Measurements from ENCODE around the gene DIDO1.
A peak's percentile ranks its signal among the peaks of the same experiment; 100 is the strongest.

DIDO1 gene

DNA sequence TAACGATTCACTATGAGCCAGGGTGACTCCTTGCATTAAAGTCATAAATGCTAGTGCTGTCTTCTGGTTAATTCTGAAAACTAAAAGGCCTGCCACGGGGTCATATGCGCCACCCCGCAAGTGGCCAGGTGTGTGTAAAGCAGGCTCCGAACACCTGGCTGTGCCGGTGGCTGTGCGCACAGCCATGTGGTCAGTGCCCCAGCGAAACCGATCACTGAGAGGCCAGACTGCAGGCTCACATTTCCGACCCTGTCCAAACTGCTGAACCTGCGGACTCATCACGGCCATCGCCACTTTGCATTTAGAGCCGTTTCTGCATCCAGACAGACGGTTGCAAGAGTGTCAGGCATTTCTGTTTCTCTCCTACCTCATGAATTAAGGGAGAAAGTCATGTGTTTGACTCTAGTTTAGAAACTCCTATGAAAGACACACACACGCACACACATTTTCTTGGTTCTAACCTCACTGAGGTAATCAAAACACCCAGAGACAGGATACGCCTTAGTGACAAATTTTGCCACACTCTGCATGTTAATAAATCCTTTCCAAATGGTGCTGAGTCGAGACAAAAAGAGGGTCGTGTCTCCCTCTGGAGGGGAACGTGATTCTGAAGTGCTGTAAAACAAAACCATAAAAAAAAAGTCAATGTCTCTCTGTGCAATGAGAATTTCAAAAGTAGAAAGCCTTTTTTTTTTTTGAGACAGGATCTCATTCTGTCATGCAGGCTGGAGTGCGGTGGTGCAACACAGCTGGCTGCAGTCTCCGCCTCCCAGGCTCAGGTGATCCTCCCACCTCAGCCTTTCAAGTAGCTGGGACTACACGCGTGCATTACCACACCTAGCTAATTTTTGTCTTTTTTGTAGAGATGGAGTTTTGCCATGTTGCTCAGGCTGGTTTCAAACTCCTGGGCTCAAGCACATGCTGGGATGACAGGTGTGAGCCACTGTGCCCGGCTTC lies 33.7 kb downstream of the DIDO1 start:
- H3K9me3 Mint-ChIP-seq: no peaks in the 10 kb centered on the region
- no peak overlapping the region for H3K27ac Mint-ChIP-seq
- no peak for DNase-seq (ENCODE audit: low spot score in 2 of 2)
- H3K4me1 Mint-ChIP-seq: peaks cover 11% of the 10 kb centered on the region
- ATAC-seq: no peak
- H3K4me3 Mint-ChIP-seq: no peak overlapping the region
- H3K36me3 Mint-ChIP-seq: peaks cover 93% of the 10 kb centered on the region

DNA sequence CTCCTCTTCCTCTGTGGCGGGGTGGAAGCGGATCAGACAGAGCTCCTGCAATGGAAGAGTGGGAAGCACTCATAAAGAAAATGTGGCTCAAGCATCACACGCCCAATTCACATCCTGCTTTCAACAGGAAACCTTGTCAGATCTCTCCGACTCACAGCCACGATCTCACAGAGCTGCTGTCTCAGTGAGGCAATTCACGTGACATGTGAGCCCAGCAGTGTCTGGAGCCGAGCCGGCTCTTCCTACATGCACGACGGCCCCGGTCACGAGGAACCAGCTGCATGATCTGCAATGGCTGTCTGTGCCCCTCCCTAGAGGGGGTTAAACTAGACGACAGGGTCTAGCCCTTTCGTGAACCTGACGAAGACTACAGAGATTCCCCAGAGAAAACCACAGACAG lies 35.2 kb downstream of the DIDO1 start:
- Mint-ChIP-seq H3K4me3 (no peak overlapping the region), H3K9me3 (no peaks in the 10 kb centered on the region), H3K36me3 (peaks cover 100% of the 10 kb centered on the region), H3K4me1 (peaks cover 18% of the 10 kb centered on the region), H3K27ac (no peak overlapping the region)
- no peak for DNase-seq (ENCODE audit: low spot score in 2 of 2)
- no peak for ATAC-seq

DNA sequence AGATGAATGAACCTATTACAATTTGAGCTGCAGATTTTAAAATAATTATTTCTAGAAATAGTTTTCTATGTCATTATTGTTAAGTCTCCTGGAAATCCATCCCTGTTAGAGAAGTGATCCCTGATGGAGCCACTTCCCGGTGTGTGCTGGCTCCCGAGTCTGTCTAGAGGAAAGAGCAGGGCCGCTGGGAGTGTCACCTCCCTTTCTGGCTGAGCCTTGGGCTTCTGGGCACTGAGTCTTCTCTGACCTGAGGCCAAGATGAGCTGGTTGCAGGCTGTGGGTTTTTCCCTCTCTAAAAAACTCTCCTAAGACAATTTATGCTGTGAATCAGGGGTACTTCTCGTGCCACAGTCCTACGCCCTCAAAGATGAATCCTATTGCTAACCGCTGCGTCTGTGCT lies 35.9 kb downstream of the DIDO1 start:
- Mint-ChIP-seq H3K4me1 (peaks cover 16% of the 10 kb centered on the region), H3K36me3 (peaks cover 95% of the 10 kb centered on the region), H3K9me3 (no peaks in the 10 kb centered on the region), H3K27ac (peak overlapping the region; percentile 56), H3K4me3 (no peak overlapping the region)
- ATAC-seq (no peak), DNase-seq (ENCODE audit: low spot score in 2 of 2) (no peak)

DNA sequence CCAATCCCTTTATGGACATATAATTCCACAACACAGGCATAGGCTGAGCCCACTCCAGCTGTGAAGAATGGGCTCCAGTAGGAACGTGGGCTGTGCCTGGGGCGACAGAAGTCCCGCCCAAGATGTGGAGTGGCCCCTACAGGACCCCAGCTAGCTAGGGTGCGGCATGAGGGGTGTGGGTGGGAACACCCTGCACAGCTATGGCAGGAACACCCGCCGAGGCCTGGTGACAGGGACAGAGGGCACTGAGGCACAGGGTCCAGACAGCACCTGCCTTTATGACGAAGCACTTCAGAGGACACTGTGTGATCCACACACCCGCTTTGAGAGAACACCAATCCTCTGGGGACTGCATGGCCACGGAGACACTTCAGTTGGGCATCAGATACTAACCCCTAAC lies 36.4 kb downstream of the DIDO1 start:
- H3K27ac Mint-ChIP-seq: no peak overlapping the region
- DNase-seq (ENCODE audit: low spot score in 2 of 2): no peak
- H3K9me3 Mint-ChIP-seq: no peaks in the 10 kb centered on the region
- peaks cover 12% of the 10 kb centered on the region for H3K4me1 Mint-ChIP-seq
- ATAC-seq: no peak
- peaks cover 90% of the 10 kb centered on the region for H3K36me3 Mint-ChIP-seq
- no peak overlapping the region for H3K4me3 Mint-ChIP-seq

DNA sequence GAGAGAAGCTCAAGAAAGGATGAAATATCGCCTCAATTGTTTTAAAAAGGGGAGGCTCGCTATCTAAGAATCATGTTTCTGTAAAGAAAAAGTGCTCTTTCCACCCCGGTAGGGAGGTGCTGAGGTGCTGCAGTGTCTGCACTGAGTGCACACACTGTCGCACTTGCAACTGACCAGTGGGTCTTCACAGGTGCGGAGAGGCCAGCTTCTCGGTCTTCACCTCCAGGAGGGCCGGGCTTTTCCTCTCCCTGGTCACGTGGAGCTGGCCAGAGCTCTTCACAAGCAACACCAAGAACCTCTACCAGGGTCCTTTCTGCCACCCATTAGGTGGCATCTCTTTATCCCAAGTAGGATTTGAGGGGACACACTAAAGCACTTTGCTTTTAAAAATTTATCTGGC lies 36.9 kb downstream of the DIDO1 start:
- Mint-ChIP-seq H3K4me1 (peaks cover 12% of the 10 kb centered on the region), H3K36me3 (peaks cover 85% of the 10 kb centered on the region), H3K9me3 (no peaks in the 10 kb centered on the region)

DNA sequence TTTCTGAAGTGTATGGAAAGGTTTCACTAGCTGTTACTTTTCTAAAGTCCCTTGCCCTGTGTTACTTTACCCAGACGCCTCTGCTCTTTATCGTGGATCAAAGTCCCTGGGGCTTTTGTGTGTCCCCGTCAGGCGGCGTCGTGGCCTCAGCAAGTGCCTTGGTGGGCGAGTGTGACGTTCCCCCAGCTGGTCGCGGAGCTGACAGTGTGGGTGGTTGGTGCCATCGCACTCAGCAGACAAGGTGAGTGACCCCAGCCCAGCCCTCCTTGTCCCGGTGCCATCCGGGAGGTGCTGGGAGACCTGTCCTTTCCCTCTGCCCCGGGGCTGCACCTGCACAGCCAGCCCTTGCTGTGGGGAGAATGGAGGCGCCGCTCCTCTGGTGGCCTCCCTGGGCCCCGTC lies 37.4 kb downstream of the DIDO1 start:
- Mint-ChIP-seq H3K9me3 (no peaks in the 10 kb centered on the region), H3K36me3 (peaks cover 80% of the 10 kb centered on the region), H3K4me3 (no peak overlapping the region), H3K27ac (no peak overlapping the region), H3K4me1 (peaks cover 12% of the 10 kb centered on the region)
- DNase-seq (ENCODE audit: low spot score in 2 of 2) (no peak), ATAC-seq (no peak)

More for the DNA sequence above, 36.9 kb downstream of the DIDO1 start:
- DNase-seq (ENCODE audit: low spot score in 2 of 2) (no peak), ATAC-seq (no peak)
- H3K4me3 Mint-ChIP-seq: no peak overlapping the region
- H3K27ac Mint-ChIP-seq: no peak overlapping the region

DNA sequence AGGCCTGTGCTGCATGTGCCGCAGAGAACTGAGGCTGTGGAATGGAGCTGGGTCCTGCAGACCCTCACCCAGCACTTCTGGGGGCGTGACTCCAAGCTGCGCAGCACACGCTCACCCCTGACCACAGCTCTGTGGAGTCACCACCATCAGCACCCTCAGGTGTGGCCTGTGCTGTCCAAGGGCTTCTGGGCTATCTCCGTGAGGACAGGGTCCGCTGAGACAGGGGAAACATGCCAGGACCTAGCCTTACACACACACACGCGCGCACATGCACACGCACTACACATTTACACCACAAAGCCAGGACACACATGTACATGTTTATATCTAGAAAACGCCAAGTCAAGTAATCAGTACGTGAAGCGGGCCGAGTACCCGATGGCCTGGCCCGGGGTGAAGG lies 37.9 kb downstream of the DIDO1 start:
- Mint-ChIP-seq H3K27ac (no peak overlapping the region), H3K36me3 (peaks cover 75% of the 10 kb centered on the region)

DNA sequence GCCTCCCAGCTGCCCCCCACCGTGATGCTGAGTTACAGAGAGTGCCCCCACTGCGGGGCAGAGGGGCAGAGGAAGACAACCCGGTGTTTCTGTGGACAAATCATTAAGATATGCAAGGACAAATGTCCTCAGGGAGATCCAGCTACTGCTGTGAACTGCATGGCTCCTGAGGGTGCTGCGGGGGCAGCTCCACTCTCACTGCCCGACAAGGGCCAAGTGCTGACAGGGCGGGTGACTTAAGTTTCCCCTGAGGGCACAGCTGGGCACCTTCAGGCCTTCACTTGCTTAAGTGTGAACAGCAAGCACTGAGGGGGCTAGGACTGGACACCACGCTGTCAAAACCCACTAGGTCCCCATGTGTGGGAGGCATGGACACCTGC lies 38.5 kb downstream of the DIDO1 start:
- ATAC-seq: no peak
- peaks cover 12% of the 10 kb centered on the region for H3K4me1 Mint-ChIP-seq

More for the DNA sequence above, 37.9 kb downstream of the DIDO1 start:
- ATAC-seq: no peak
- DNase-seq (ENCODE audit: low spot score in 2 of 2): no peak
- Mint-ChIP-seq H3K4me1 (peaks cover 12% of the 10 kb centered on the region), H3K9me3 (no peaks in the 10 kb centered on the region), H3K4me3 (no peak overlapping the region)

DNA sequence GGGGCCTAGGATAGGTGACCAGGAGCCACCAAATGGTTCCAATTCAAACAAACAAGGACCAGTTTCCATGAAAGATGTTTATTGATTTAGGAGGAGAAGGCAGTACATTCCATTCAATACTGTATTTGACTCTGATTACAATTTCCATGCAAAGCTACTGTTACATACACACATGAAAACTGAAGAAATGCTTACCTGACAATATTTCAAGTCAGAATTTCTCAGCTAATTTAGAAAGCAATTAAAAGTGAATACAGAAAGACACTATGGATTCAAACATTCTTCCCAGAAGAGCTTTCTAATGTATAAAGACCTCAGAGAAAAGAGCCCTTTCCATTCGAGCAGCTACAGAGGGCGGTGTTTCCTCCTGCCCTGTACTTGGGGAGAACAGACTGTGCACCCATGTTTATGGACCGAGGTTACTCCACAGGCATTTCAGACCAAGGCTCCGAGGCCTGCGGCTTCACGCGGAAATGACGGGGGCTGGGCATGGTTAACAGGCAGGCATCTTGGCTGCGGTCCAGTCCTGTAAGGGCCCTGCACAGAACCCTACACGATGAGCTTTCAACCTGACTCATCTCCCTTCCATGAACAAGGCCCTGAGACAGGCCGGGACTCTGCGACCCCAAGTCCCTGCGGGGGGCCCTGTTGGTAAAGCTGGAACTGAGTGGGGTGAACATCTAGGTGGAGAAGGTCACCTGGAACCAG lies 39.0 kb downstream of the DIDO1 start:
- ATAC-seq (peak; percentile 74), DNase-seq (ENCODE audit: low spot score in 2 of 2) (no peak)
- no peak overlapping the region for H3K4me3 Mint-ChIP-seq
- H3K36me3 Mint-ChIP-seq: peaks cover 64% of the 10 kb centered on the region
- peaks cover 12% of the 10 kb centered on the region for H3K4me1 Mint-ChIP-seq
- H3K9me3 Mint-ChIP-seq: no peaks in the 10 kb centered on the region
- H3K27ac Mint-ChIP-seq: peak overlapping the region; percentile 54

More for the DNA sequence above, 38.5 kb downstream of the DIDO1 start:
- H3K9me3 Mint-ChIP-seq: no peaks in the 10 kb centered on the region
- no peak overlapping the region for H3K4me3 Mint-ChIP-seq
- peaks cover 70% of the 10 kb centered on the region for H3K36me3 Mint-ChIP-seq
- no peak for DNase-seq (ENCODE audit: low spot score in 2 of 2)
- no peak overlapping the region for H3K27ac Mint-ChIP-seq

DNA sequence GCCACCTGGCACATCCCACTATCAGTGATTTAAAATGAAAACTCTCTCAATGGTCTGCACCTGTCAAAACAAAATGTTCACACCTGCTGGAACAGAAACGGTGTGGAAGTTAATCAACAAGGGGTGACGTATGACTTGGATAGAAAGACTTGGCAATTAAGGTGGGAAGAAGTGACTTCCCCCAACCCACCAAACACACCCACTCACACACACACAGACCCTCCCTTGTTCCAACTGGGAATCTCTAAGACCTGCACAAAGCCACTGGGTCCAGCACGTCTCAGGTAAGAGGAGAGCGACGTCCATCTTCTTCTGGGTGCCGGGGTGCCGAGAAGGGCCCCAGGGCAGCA lies 39.6 kb downstream of the DIDO1 start:
- Mint-ChIP-seq H3K36me3 (peaks cover 64% of the 10 kb centered on the region), H3K4me1 (peaks cover 13% of the 10 kb centered on the region), H3K4me3 (no peak overlapping the region), H3K27ac (peak overlapping the region; percentile 54), H3K9me3 (no peaks in the 10 kb centered on the region)
- no peak for DNase-seq (ENCODE audit: low spot score in 2 of 2)
- no peak for ATAC-seq

DNA sequence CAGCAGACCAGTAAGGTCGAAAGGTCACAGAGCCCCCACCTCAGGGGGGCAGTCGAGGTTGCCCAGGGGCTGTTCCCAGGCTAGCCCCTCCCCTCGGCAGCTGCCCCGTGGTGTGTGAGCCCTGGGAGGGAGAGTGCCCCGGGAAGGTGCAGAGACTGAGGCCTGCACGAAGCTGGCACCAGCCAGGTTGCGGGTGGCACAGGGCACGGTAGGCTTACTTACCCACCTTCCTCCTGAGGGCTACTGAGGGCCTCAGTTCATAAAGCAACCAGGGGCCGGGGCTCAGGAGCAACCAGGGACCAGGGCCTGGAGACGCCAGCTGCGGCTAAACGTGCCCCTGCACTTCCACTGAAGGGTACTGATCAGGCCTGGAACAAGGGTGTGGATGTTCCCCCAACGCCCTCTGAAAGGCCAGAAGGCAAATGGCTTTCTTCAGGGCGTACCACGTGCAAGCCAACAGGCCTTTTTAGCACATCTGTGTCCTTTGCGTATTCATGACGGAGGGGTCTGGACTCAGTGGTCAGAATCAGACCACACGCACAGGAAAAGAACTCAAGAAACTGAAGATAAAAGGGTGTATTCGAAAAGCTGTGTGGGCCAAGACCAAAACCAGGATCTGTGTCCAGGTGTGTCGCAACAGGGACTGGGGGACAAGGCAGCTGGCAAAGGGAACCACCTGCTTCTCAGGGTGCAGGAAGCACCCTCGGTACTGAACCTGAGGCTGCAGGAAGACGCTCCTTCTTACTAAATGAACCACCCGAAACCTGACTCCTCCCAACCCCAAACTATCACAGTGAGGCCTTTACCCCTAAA lies 40.2 kb downstream of the DIDO1 start:
- DNase-seq (ENCODE audit: low spot score in 2 of 2) (no peak), ATAC-seq (no peak)
- Mint-ChIP-seq H3K27ac (peak overlapping the region; percentile 54), H3K9me3 (no peaks in the 10 kb centered on the region), H3K4me1 (peaks cover 17% of the 10 kb centered on the region), H3K4me3 (no peak overlapping the region), H3K36me3 (peaks cover 63% of the 10 kb centered on the region)

DNA sequence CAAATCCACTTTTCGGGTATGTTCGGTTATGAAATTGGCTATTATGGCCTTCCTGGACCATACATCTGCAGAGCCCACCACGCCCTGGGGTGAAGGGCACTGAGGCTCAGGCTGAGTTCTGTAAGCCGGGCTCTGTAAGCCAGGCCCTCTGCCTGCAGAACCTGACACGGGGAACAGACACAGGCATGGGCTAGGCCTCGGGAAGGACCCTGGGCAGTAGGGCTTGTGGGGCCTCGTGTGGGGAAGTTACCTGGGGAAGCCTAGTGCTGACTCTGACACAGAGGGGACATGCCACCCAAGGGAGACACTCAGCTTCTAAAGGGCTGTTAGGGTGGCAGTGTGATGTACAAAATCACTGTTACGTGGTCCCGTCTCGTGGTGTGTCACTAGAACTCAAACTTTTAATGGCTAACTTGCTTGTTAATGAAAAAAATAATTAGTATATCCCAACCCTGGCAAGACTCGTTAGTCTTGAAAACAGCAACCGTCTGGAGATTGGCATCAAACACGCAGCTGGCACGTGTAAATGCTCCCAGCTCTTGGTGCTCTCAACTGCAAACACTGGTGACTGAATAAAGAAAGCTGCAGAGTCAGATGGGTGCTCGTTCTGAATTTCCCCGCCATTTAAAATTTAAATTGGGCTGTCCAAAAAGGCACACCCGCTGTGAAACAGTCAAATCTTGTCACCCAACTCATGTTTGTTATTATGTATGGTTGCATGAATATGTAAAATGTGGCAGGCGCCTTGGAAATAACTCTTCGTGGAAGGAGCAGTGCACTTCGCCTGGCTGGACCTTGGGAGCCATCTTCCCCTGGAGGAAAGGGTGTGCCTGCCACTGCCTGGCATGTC lies 41.0 kb downstream of the DIDO1 start:
- ATAC-seq: no peak
- Mint-ChIP-seq H3K4me3 (no peak overlapping the region), H3K36me3 (peaks cover 55% of the 10 kb centered on the region), H3K4me1 (peaks cover 17% of the 10 kb centered on the region), H3K9me3 (no peaks in the 10 kb centered on the region), H3K27ac (no peak overlapping the region)
- no peak for DNase-seq (ENCODE audit: low spot score in 2 of 2)

DNA sequence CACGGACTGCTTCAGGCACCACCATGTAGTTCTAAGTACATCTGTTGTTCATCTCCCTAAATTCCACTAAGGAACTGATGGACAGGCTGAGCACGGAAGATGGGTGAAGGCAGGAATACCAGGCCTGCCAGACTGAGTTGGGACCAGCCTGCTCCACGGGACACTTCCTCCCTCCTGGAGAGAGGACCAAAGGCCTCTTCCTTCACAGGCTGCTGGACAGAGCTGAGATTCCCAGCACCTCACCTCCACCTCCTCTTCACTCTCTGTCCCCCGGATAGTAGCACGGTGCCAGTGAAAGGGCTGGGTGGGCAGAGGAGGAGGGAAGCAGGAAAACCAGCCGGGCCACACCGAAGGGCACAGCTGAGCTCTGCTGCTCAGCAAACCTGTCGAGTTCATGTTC lies 41.7 kb downstream of the DIDO1 start:
- no peak overlapping the region for H3K27ac Mint-ChIP-seq

DNA sequence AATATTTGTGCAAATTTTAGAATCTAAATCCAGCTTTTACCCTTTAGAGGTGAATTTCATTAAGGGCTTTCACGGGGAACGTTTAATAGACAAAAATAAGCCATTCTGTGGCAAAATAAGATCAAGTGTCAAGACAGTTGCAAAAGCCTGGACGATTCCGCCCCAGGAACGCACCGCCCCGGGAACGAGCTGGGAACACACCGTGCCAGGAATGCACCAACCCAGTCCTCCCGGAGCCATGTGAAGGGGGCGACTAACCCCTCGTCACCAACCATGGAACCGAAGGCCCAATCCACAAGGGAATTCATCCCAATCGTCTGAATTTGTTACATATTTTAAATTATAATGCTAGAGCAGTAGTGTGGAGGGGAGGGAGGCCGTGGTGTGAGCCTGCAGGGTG lies 43.9 kb downstream of the DIDO1 start:
- Mint-ChIP-seq H3K4me1 (peaks cover 12% of the 10 kb centered on the region), H3K4me3 (no peak overlapping the region)
- ATAC-seq: no peak

More for the DNA sequence above, 41.7 kb downstream of the DIDO1 start:
- Mint-ChIP-seq H3K4me1 (peaks cover 17% of the 10 kb centered on the region), H3K4me3 (no peak overlapping the region), H3K36me3 (peaks cover 48% of the 10 kb centered on the region), H3K9me3 (no peaks in the 10 kb centered on the region)
- no peak for ATAC-seq
- DNase-seq (ENCODE audit: low spot score in 2 of 2): no peak

More for the DNA sequence above, 43.9 kb downstream of the DIDO1 start:
- DNase-seq (ENCODE audit: low spot score in 2 of 2): no peak
- peaks cover 26% of the 10 kb centered on the region for H3K36me3 Mint-ChIP-seq
- H3K9me3 Mint-ChIP-seq: no peaks in the 10 kb centered on the region
- no peak overlapping the region for H3K27ac Mint-ChIP-seq
